Right ventricle myocardium superior (tissue), 1 donor: ENCODE results near the gene ATP2B2. TPM values are rescaled to one million over a fixed set of nuclear protein-coding genes. Genes with fewer than 3 reads are reported as not detected.

ENCODE experiments used
- ATAC-seq: fragments of 200-7000 bp; cut with Tn5 transposase; one replicate; pipeline ENCODE4 v1.9.1; 2020; ENCODE audit warnings: mild to moderate bottlenecking; ENCODE audit not compliant: poor library complexity
- DNase-seq: peaks from one replicate; pipeline ENCODE4 v3.0.0-alpha.2; 2020
- intact Hi-C: fragments of 100-400 bp; cut with DNase I; formaldehyde crosslinking; loops from one replicate; pipeline ENCODE4 v1.11.2; 2022
- total RNA-seq: library from RNA; stranded (reverse); fragmentation: NEBNext Ultra II Directional; extraction: Animal tissue kit (Norgen Biotek cat#: 25700); gene quantifications from one replicate; pipeline ENCODE4 v1.2.1, GENCODE V29; 2021
- donor health status: DM: no; HTN: yes; CAD: no; lungs with severe emphysema.

ATP2B2 gene
- total RNA-seq, 1 donor from 2014 or later: not detected

- DNase-seq (no peak), ATAC-seq (no peak)
- intact Hi-C loops: no loop called here
These were observed 22.1 kb downstream of the ATP2B2 start for GRCh38 chr3:10483364-10483675.

- no peak for DNase-seq
- ATAC-seq: no peak
- intact Hi-C loops: no loop called here
These were observed 22.6 kb downstream of the ATP2B2 start for GRCh38 chr3:10482631-10483363.

GRCh38 chr3:10480871-10481378 lies 24.5 kb downstream of the ATP2B2 start:
- DNase-seq (no peak), ATAC-seq (no peak)
- intact Hi-C loops: no loop called here

- intact Hi-C loops: no loop called here
- no peak for ATAC-seq
These were observed 26.1 kb downstream of the ATP2B2 start for GRCh38 chr3:10479311-10479710.

GRCh38 chr3:10475983-10476382 lies 29.4 kb downstream of the ATP2B2 start:
- DNase-seq (no peak), ATAC-seq (no peak)
- intact Hi-C loops: no loop called here

More at GRCh38 chr3:10479311-10479710, 26.1 kb downstream of the ATP2B2 start:
- no peak for DNase-seq

GRCh38 chr3:10474847-10475246 lies 30.5 kb downstream of the ATP2B2 start:
- ATAC-seq (no peak), DNase-seq (no peak)
- intact Hi-C loops: no loop called here

- no peak for DNase-seq
- intact Hi-C loops: no loop called here
- no peak for ATAC-seq
These were observed 31.1 kb downstream of the ATP2B2 start for GRCh38 chr3:10474275-10474646.

- ATAC-seq: no peak
- intact Hi-C loops: no loop called here
- DNase-seq: no peak
These were observed 31.7 kb downstream of the ATP2B2 start for GRCh38 chr3:10473581-10474274.

GRCh38 chr3:10472877-10473440 lies 32.4 kb downstream of the ATP2B2 start:
- intact Hi-C loops: no loop called here
- ATAC-seq: no peak
- no peak for DNase-seq

- ATAC-seq (no peak), DNase-seq (no peak)
- intact Hi-C loops: no loop called here
These were observed 34.2 kb downstream of the ATP2B2 start for GRCh38 chr3:10471054-10471688.

GRCh38 chr3:10470120-10471053 lies 35.0 kb downstream of the ATP2B2 start:
- DNase-seq (no peak), ATAC-seq (no peak)
- intact Hi-C loops: no loop called here

- DNase-seq: no peak
- intact Hi-C loops: no loop called here
- ATAC-seq: no peak
These were observed 35.8 kb downstream of the ATP2B2 start for GRCh38 chr3:10469441-10470119.

GRCh38 chr3:10468613-10469354 lies 36.6 kb downstream of the ATP2B2 start:
- ATAC-seq: no peak
- intact Hi-C loops: no loop called here
- no peak for DNase-seq

GRCh38 chr3:10467904-10468612 lies 37.3 kb downstream of the ATP2B2 start:
- intact Hi-C loops: no loop called here
- no peak for ATAC-seq
- DNase-seq: no peak

GRCh38 chr3:10467204-10467603 lies 38.2 kb downstream of the ATP2B2 start:
- ATAC-seq (no peak), DNase-seq (no peak)
- intact Hi-C loops: no loop called here

GRCh38 chr3:10466186-10466585 lies 39.2 kb downstream of the ATP2B2 start:
- DNase-seq (no peak), ATAC-seq (no peak)
- intact Hi-C loops: no loop called here

GRCh38 chr3:10465161-10465560 lies 40.2 kb downstream of the ATP2B2 start:
- intact Hi-C loops: no loop called here
- ATAC-seq: no peak
- DNase-seq: no peak
